ENCODE results near the gene STK31. TPM values are rescaled to one million over a fixed set of nuclear protein-coding genes. Genes with fewer than 3 reads are reported as not detected.
"Not testable (repeated sequence)": the region's sequence is repeated elsewhere in the genome, so short reads cannot be mapped to it uniquely, and the experiment has no call there.

Gene STK31
- total RNA-seq, result 0.52 TPM

DNA sequence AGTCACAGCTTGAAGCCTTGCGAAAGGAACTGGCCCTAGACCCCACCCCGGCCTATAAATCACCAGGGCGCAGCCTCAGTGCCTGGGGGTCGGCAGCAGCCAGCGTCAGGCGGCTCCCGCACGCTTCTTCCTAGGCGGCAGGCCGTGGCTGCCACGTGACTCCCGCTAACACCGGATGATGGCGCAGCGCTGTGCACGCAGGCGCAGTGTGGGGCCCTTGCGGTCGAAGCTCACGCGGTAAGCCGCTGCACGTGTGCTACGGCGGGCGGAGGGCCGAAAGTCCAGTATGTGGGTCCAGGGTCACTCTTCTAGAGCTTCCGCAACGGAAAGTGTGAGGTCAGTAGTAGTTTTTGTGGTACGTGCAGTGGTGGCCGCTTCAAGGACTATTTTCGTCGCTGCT, at the start of gene STK31:
Gene STK31, plus strand, starts transcription at position 220 of the 400 bp plus-strand sequence. Its CDS starts 67 bp downstream, at position 287.
- Histone ChIP-seq H3K9me3 (ENCODE audit: low read depth, low read length) (peaks cover 11% of the 10 kb centered on the region), H3K4me3 (ENCODE audit: low read length) (no peak within 1 kb of the TSS), H3K4me1 (ENCODE audit: insufficient read depth, low read length) (no peaks in the 10 kb centered on the region), H3K27me3 (ENCODE audit: insufficient read depth, low read length) (no peaks in the 10 kb centered on the region)

DNA sequence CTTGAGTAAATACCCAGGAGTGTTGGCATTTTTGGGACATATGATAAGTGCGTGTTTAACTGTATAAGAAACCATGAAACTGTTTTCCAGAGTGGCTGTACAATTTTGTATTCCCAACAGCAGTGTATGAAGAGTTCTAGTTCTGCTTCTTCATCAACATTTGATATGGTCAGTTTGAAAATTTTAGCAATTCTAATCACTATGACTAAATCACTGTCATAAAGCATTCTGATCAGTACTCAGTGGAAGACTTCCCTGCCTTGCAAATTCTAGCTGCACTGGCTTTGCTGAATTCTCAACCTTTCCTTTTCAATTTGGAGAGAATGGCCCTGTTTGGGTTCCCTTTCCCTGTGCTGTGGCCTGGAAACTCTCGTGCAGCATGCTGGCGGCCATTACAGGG, 48.6 kb upstream of the STK31 start:
- H3K4me1 ChIP-seq (ENCODE audit: insufficient read depth, low read length), result no peaks in the 10 kb centered on the region
- no peaks in the 10 kb centered on the region for H3K9me3 ChIP-seq (ENCODE audit: low read depth, low read length)
- H3K4me3 ChIP-seq (ENCODE audit: low read length), result no peak overlapping the region
- H3K27me3 ChIP-seq (ENCODE audit: insufficient read depth, low read length), result no peaks in the 10 kb centered on the region

GRCh38 chr7:23662124-23662983, 47.7 kb upstream of the STK31 start:
- no peaks in the 10 kb centered on the region for H3K4me1 ChIP-seq (ENCODE audit: insufficient read depth, low read length)
- H3K4me3 ChIP-seq (ENCODE audit: low read length), result no peak overlapping the region
- H3K9me3 ChIP-seq (ENCODE audit: low read depth, low read length), result no peaks in the 10 kb centered on the region
- H3K27me3 ChIP-seq (ENCODE audit: insufficient read depth, low read length), result no peaks in the 10 kb centered on the region

GRCh38 chr7:23662984-23663313, 47.1 kb upstream of the STK31 start:
- Histone ChIP-seq H3K27me3 (ENCODE audit: insufficient read depth, low read length) (no peaks in the 10 kb centered on the region), H3K4me1 (ENCODE audit: insufficient read depth, low read length) (no peaks in the 10 kb centered on the region), H3K9me3 (ENCODE audit: low read depth, low read length) (no peaks in the 10 kb centered on the region), H3K4me3 (ENCODE audit: low read length) (no peak overlapping the region)

GRCh38 chr7:23664122-23664521, 45.9 kb upstream of the STK31 start:
- Histone ChIP-seq H3K27me3 (ENCODE audit: insufficient read depth, low read length) (no peaks in the 10 kb centered on the region), H3K4me1 (ENCODE audit: insufficient read depth, low read length) (no peaks in the 10 kb centered on the region), H3K9me3 (ENCODE audit: low read depth, low read length) (no peaks in the 10 kb centered on the region), H3K4me3 (ENCODE audit: low read length) (no peak overlapping the region)

- H3K4me1 ChIP-seq (ENCODE audit: insufficient read depth, low read length), result no peaks in the 10 kb centered on the region
- H3K9me3 ChIP-seq (ENCODE audit: low read depth, low read length), result no peaks in the 10 kb centered on the region
- H3K27me3 ChIP-seq (ENCODE audit: insufficient read depth, low read length), result no peaks in the 10 kb centered on the region
- H3K4me3 ChIP-seq (ENCODE audit: low read length), result no peak overlapping the region
Measured at GRCh38 chr7:23672033-23672432, 38.0 kb upstream of the STK31 start.

- Histone ChIP-seq H3K4me1 (ENCODE audit: insufficient read depth, low read length) (peaks cover 7% of the 10 kb centered on the region), H3K4me3 (ENCODE audit: low read length) (peak within 1 kb of the TSS; percentile 70), H3K27me3 (ENCODE audit: insufficient read depth, low read length) (no peaks in the 10 kb centered on the region), H3K9me3 (ENCODE audit: low read depth, low read length) (no peaks in the 10 kb centered on the region)
Measured at GRCh38 chr7:23679898-23680413, 30.1 kb upstream of the STK31 start, which contains the start of gene FAM221A. FAM221A (plus strand) TSS chr7:23680199; CDS start chr7:23680219, 20 bp downstream.

GRCh38 chr7:23680414-23681405, 29.3 kb upstream of the STK31 start:
- Histone ChIP-seq H3K27me3 (ENCODE audit: insufficient read depth, low read length) (no peaks in the 10 kb centered on the region), H3K4me1 (ENCODE audit: insufficient read depth, low read length) (peaks cover 7% of the 10 kb centered on the region), H3K4me3 (ENCODE audit: low read length) (peak overlapping the region; percentile 70), H3K9me3 (ENCODE audit: low read depth, low read length) (no peaks in the 10 kb centered on the region)

DNA sequence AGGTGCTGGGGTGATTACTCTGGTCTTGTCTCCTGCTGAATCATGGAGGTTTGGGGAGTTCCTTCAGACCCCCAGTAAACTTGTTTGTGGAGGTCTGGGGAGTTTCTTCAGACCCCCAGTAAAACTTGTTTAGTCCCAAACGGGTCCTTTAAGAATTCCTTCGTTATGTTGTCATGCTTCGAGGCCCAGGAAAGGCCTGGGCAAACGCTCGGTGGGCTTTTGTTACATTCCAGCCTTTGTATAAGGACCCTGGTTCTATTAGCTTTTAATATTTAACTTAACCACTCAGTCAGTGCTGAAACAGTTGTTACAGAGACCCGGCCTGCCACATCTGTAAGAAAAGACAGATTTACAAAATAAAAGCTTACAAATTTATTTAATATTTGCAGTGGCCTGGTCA, 26.0 kb upstream of the STK31 start:
- not testable (repeated sequence) for H3K27me3 ChIP-seq (ENCODE audit: insufficient read depth, low read length); H3K4me3 ChIP-seq (ENCODE audit: low read length); H3K4me1 ChIP-seq (ENCODE audit: insufficient read depth, low read length); H3K9me3 ChIP-seq (ENCODE audit: low read depth, low read length)

DNA sequence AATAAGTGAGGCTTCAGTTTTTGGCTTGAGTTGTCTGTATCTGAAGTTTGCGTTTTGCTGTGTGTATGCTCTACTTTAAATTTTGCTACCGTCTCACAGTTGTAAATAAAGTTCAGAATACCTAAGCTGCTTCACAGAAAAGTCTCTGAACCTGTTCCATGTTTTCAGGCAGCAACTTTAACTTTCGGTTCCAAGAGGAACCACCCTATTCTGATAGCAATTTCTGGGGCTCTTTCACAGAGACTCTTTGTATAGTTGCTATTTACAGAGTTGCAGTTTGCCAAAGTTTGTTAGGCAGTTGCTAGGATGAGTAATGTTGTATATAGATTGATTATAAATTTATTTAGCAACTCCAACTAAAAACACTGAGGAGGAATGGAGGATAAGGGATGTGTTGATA, 24.3 kb upstream of the STK31 start:
- no peaks in the 10 kb centered on the region for H3K9me3 ChIP-seq (ENCODE audit: low read depth, low read length)

DNA sequence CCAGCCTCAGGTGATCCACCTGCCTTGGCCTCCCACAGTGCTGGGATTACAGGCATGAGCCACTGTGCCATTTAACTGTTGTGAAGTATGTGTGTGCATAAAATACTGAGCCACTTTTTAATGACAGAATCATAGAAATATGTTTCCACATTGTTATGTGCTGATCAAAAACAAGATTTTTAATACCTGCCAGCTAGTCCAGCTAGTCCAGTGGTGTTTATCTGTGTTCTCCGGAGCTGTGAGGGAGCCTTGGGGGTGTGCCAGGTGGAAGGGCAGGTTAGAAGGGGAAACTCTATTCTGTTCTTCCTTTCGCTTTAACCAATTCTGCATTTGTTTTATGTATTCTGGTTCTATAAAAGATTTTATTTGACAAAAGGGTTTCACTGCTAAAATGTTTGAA, 23.0 kb upstream of the STK31 start:
- Histone ChIP-seq H3K27me3 (ENCODE audit: insufficient read depth, low read length) (no peaks in the 10 kb centered on the region), H3K4me3 (ENCODE audit: low read length) (no peak overlapping the region), H3K4me1 (ENCODE audit: insufficient read depth, low read length) (no peaks in the 10 kb centered on the region), H3K9me3 (ENCODE audit: low read depth, low read length) (no peaks in the 10 kb centered on the region)

More for the DNA sequence above, 24.3 kb upstream of the STK31 start:
- H3K27me3 ChIP-seq (ENCODE audit: insufficient read depth, low read length), result no peaks in the 10 kb centered on the region
- H3K4me3 ChIP-seq (ENCODE audit: low read length), result no peak overlapping the region
- H3K4me1 ChIP-seq (ENCODE audit: insufficient read depth, low read length), result peaks cover 5% of the 10 kb centered on the region

- no peak overlapping the region for H3K4me3 ChIP-seq (ENCODE audit: low read length)
- no peaks in the 10 kb centered on the region for H3K4me1 ChIP-seq (ENCODE audit: insufficient read depth, low read length)
- no peaks in the 10 kb centered on the region for H3K9me3 ChIP-seq (ENCODE audit: low read depth, low read length)
- no peaks in the 10 kb centered on the region for H3K27me3 ChIP-seq (ENCODE audit: insufficient read depth, low read length)
Measured at GRCh38 chr7:23689165-23689564, 20.9 kb upstream of the STK31 start.

DNA sequence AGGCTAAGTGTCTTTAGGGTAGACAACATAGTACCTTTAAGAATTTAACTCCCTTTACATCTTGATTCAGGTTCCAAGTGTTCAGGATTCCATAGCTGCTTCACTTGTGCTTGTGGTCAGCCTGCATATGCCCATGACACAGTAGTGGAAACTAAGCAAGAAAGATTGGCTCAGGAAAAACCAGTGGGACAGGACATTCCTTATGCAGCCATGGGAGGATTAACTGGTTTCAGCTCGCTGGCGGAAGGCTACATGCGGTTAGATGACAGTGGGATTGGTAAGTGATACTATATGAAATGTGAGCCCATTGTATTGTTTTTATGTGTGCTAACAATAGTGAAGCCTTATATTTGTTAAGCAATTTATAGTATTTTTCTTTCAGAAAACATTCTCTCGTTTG, 18.7 kb upstream of the STK31 start:
- Histone ChIP-seq H3K9me3 (ENCODE audit: low read depth, low read length) (no peaks in the 10 kb centered on the region), H3K4me1 (ENCODE audit: insufficient read depth, low read length) (no peaks in the 10 kb centered on the region), H3K27me3 (ENCODE audit: insufficient read depth, low read length) (no peaks in the 10 kb centered on the region), H3K4me3 (ENCODE audit: low read length) (no peak overlapping the region)

GRCh38 chr7:23693224-23693623, 16.8 kb upstream of the STK31 start:
- no peaks in the 10 kb centered on the region for H3K9me3 ChIP-seq (ENCODE audit: low read depth, low read length)
- H3K4me3 ChIP-seq (ENCODE audit: low read length), result no peak overlapping the region
- no peaks in the 10 kb centered on the region for H3K4me1 ChIP-seq (ENCODE audit: insufficient read depth, low read length)
- no peaks in the 10 kb centered on the region for H3K27me3 ChIP-seq (ENCODE audit: insufficient read depth, low read length)

- Histone ChIP-seq H3K9me3 (ENCODE audit: low read depth, low read length) (no peaks in the 10 kb centered on the region), H3K4me3 (ENCODE audit: low read length) (no peak overlapping the region), H3K27me3 (ENCODE audit: insufficient read depth, low read length) (no peaks in the 10 kb centered on the region), H3K4me1 (ENCODE audit: insufficient read depth, low read length) (no peaks in the 10 kb centered on the region)
Measured at GRCh38 chr7:23696916-23697441, 13.0 kb upstream of the STK31 start.
